Nephron (organoid): ENCODE data around the gene MN1.

ENCODE experiments used
- H3K27ac Mint-ChIP-seq, 3 experiments: 2 replicates each; pipeline ENCODE4 v1.8.0; 2020; ENCODE audit warnings: mixed read lengths in 3 of 3, mild to moderate bottlenecking in 2 of 3, moderate library complexity in 1 of 3
- H3K27me3 Mint-ChIP-seq: 2 replicates; pipeline ENCODE4 v1.8.0; 2021; ENCODE audit warnings: low read depth, mild to moderate bottlenecking, moderate library complexity, mixed read lengths
- H3K36me3 Mint-ChIP-seq: 2 replicates; pipeline ENCODE4 v1.8.0; 2020; ENCODE audit warnings: low read depth, mixed read lengths
- H3K4me1 Mint-ChIP-seq: 2 replicates; pipeline ENCODE4 v1.8.0; 2020; ENCODE audit warnings: mixed read lengths
- H3K4me3 Mint-ChIP-seq, 3 experiments: 2 replicates each; pipeline ENCODE4 v1.8.0; 2020; ENCODE audit warnings: mild to moderate bottlenecking in 3 of 3, mixed read lengths in 3 of 3, moderate library complexity in 2 of 3
- H3K9me3 Mint-ChIP-seq: 2 replicates; pipeline ENCODE4 v1.8.0; 2020; ENCODE audit warnings: mixed read lengths
- CTCF ChIP-seq, 3 experiments: fragments of 200-600 bp; sonication (generic); IDR thresholded peaks; one replicate each; pipeline ENCODE4 v1.5.0; 2021; ENCODE audit warnings: antibody characterized with exemption in 3 of 3; ENCODE audit not compliant: unreplicated experiment in 3 of 3

The MN1 gene

GRCh38 chr22:27845644-27846043 lies 44.1 kb upstream of the MN1 start:
- H3K27ac Mint-ChIP-seq, result peak overlapping the region; percentile 78 to 95 (median 89)
- H3K4me1 Mint-ChIP-seq, result peaks cover 79% of the 10 kb centered on the region
- H3K9me3 Mint-ChIP-seq, result no peaks in the 10 kb centered on the region
- peaks cover 27% of the 10 kb centered on the region for H3K36me3 Mint-ChIP-seq
- TF ChIP-seq CTCF (IDR thresholded peaks at IDR 0.05; ENCODE audit: unreplicated experiment in 3 of 3), result no peak
- H3K4me3 Mint-ChIP-seq, result peak overlapping the region in 1 of 3 experiments; percentile 7
- no peaks in the 10 kb centered on the region for H3K27me3 Mint-ChIP-seq

DNA sequence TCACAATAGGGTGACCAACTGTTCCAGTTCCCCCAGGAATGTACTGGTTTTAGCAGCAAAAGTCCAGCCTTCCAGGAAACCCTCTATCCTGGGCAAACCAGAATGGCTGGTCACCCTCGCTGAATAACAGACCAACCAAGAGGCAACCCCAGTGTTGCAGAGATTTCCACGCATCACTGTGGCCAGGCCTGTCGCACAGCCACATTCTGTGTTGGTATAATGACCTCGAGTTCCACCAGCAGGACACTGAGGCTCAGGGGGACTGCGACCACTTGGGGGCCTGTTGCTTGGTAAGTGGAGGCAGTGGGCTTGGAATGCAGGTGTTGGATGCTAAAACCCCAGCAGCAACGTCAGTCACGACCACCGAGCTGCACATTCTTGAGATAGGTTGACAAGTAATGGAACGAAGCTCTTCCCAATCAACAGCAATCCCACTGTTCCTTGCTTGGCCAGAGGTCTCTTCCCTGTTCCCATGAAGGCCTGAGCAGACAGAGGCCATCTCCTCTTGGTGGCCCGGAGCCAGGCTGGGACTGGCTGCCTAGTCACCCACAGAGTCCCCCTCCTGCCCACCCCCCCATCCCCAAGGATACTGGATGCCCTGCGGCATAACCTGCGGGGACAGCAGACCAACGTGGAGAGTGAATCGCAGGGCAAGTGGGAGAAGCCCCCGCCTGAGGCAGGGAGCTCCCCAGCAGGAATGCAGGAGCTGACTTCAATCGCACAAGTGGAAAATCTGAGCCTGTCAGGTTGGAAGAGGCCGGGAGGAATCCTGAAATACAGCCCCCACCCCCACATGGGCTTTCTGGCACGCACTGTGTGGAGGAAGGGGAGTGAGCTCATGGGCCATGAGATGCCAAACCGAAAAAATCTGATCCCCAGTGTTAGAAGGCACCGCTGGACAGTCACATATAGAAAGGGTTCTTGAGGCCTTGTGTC lies 43.4 kb upstream of the MN1 start:
- H3K4me3 Mint-ChIP-seq, result peak overlapping the region in 1 of 3 experiments; percentile 7
- peaks cover 23% of the 10 kb centered on the region for H3K36me3 Mint-ChIP-seq
- TF ChIP-seq CTCF (IDR thresholded peaks at IDR 0.05; ENCODE audit: unreplicated experiment in 3 of 3), result no peak
- no peaks in the 10 kb centered on the region for H3K9me3 Mint-ChIP-seq
- no peaks in the 10 kb centered on the region for H3K27me3 Mint-ChIP-seq
- H3K27ac Mint-ChIP-seq, result peak overlapping the region; percentile 78 to 95 (median 89)
- peaks cover 71% of the 10 kb centered on the region for H3K4me1 Mint-ChIP-seq

DNA sequence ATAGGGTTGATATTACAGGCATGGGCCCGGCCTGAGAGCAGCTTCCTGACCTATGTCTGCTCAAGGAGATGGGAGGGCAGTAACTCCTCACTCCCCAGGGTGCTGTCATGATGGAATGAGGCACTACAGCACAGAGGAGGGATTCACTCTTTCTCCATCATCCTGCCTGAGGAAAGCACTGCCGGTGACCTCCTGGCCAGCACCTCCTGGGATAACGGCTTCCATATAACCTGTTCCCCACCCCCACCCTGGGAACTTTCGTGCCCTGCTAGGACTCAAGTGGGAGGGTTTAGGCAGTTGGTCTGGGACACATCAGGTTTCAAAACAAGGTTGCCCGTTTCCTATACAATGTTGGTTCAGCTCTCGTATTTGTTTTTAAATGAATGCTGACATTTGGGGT lies 42.7 kb upstream of the MN1 start:
- Mint-ChIP-seq H3K27ac (no peak overlapping the region), H3K27me3 (no peaks in the 10 kb centered on the region), H3K4me3 (no peak overlapping the region), H3K36me3 (peaks cover 24% of the 10 kb centered on the region), H3K9me3 (no peaks in the 10 kb centered on the region), H3K4me1 (peaks cover 65% of the 10 kb centered on the region)
- no peak for TF ChIP-seq CTCF (IDR thresholded peaks at IDR 0.05; ENCODE audit: unreplicated experiment in 3 of 3)

- Mint-ChIP-seq H3K36me3 (peaks cover 22% of the 10 kb centered on the region), H3K9me3 (peaks cover 2% of the 10 kb centered on the region), H3K4me1 (peaks cover 56% of the 10 kb centered on the region), H3K27ac (peak overlapping the region; percentile 51 to 68 (median 66)), H3K4me3 (no peak overlapping the region), H3K27me3 (no peaks in the 10 kb centered on the region)
- no peak for TF ChIP-seq CTCF (IDR thresholded peaks at IDR 0.05; ENCODE audit: unreplicated experiment in 3 of 3)
Measured at GRCh38 chr22:27843441-27843840, 41.9 kb upstream of the MN1 start.

DNA sequence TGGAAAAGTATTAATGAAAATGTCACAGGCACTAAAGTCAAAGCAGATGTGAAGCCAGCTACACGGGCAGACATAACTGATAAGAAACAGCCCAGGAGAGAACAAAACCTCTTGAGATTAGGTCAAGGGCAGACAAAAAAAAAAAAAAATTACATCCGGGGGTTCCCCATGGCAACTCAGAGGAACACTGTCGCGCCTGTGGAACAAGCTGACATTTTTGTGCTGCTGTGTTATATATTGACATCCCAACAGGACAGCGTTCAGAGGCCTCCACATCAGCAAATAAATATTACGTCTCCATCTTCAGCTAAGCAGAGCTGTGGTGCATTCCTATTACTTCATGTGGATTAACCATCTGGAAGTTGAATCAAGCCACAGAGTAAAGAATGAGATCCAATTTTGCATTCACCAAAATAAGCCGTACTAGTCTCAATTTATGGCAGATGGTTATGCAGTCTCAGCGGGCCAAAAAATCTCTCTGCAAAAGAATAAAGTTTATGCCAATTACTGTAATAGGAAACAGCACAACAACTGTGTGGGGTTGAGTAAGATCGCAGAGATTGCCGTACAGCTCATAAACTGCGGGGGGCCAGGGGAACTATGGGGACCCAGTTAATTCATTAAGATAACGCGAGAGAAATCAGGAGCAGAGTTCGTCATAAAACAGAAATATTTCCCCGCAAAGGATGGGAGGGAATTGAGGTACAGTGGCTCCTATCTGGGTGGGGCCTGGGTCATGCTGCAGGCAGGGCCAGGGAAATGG lies 41.3 kb upstream of the MN1 start:
- Mint-ChIP-seq H3K4me1 (peaks cover 51% of the 10 kb centered on the region), H3K27me3 (no peaks in the 10 kb centered on the region), H3K36me3 (peaks cover 17% of the 10 kb centered on the region), H3K9me3 (peaks cover 2% of the 10 kb centered on the region), H3K27ac (peak overlapping the region; percentile 51 to 68 (median 66)), H3K4me3 (no peak overlapping the region)
- no peak for TF ChIP-seq CTCF (IDR thresholded peaks at IDR 0.05; ENCODE audit: unreplicated experiment in 3 of 3)
